ENCODE measurements around the gene MMP15.

MMP15 gene

GRCh38 chr16:57994778-57995177 lies 30.8 kb upstream of the MMP15 start:
- no peak overlapping the region for H2AFZ ChIP-seq (ENCODE audit: low read depth, low read length)
- H3K4me2 ChIP-seq (ENCODE audit: insufficient read depth, low read length) = no peak overlapping the region
- H4K20me1 ChIP-seq (ENCODE audit: insufficient read depth, low read length) = peaks cover 38% of the 10 kb centered on the region
- H3K27me3 ChIP-seq (ENCODE audit: insufficient read depth, low read length, poor library complexity) = no peaks in the 10 kb centered on the region
- H3K4me3 ChIP-seq (ENCODE audit: low read depth in 1 of 2, low read length in 2 of 2) = no peak overlapping the region
- H3K4me1 ChIP-seq (ENCODE audit: insufficient read depth, low read length) = peaks cover 15% of the 10 kb centered on the region
- ATAC-seq (ENCODE audit: insufficient read depth, low read depth) (no peak), DNase-seq (no peak)
- peak; percentile 15 for TF ChIP-seq CTCF (IDR thresholded peaks at IDR 0.05; ENCODE audit: borderline replicate concordance, extremely low read depth, low read length, poor library complexity, severe bottlenecking)
- TF ChIP-seq EZH2 (IDR thresholded peaks at IDR 0.05; ENCODE audit: borderline replicate concordance, low read depth, low read length, severe bottlenecking) = no peak
- no peak overlapping the region for H3K27ac ChIP-seq (ENCODE audit: low read length)
- H3K36me3 ChIP-seq (ENCODE audit: insufficient read depth, low read length) = peaks cover 44% of the 10 kb centered on the region
- no peaks in the 10 kb centered on the region for H3K9me3 ChIP-seq (ENCODE audit: insufficient read depth, low read length, severe bottlenecking)
- no peak overlapping the region for H3K9ac ChIP-seq (ENCODE audit: low read depth, low read length)
- peaks cover 4% of the 10 kb centered on the region; the same call in 1 of the 2 replicates for H3K79me2 ChIP-seq (ENCODE audit: insufficient read depth, low read length)

- H3K27ac ChIP-seq (ENCODE audit: low read length) = no peak overlapping the region
- no peak overlapping the region for H3K4me2 ChIP-seq (ENCODE audit: insufficient read depth, low read length)
- peaks cover 44% of the 10 kb centered on the region for H3K36me3 ChIP-seq (ENCODE audit: insufficient read depth, low read length)
- H4K20me1 ChIP-seq (ENCODE audit: insufficient read depth, low read length) = peaks cover 38% of the 10 kb centered on the region
- H3K4me3 ChIP-seq (ENCODE audit: low read depth in 1 of 2, low read length in 2 of 2) = no peak overlapping the region
- no peak for ATAC-seq (ENCODE audit: insufficient read depth, low read depth)
- DNase-seq = no peak
- H3K4me1 ChIP-seq (ENCODE audit: insufficient read depth, low read length) = peaks cover 17% of the 10 kb centered on the region
- TF ChIP-seq EZH2 (IDR thresholded peaks at IDR 0.05; ENCODE audit: borderline replicate concordance, low read depth, low read length, severe bottlenecking) (no peak), CTCF (IDR thresholded peaks at IDR 0.05; ENCODE audit: borderline replicate concordance, extremely low read depth, low read length, poor library complexity, severe bottlenecking) (no peak)
- H3K9me3 ChIP-seq (ENCODE audit: insufficient read depth, low read length, severe bottlenecking) = no peaks in the 10 kb centered on the region
- no peak overlapping the region for H2AFZ ChIP-seq (ENCODE audit: low read depth, low read length)
- peaks cover 6% of the 10 kb centered on the region; the same call in 1 of the 2 replicates for H3K79me2 ChIP-seq (ENCODE audit: insufficient read depth, low read length)
- H3K27me3 ChIP-seq (ENCODE audit: insufficient read depth, low read length, poor library complexity) = no peaks in the 10 kb centered on the region
- no peak overlapping the region for H3K9ac ChIP-seq (ENCODE audit: low read depth, low read length)
These were observed 29.7 kb upstream of the MMP15 start for GRCh38 chr16:57995721-57996405.

- DNase-seq (no peak), ATAC-seq (ENCODE audit: insufficient read depth, low read depth) (no peak)
- peaks cover 38% of the 10 kb centered on the region for H4K20me1 ChIP-seq (ENCODE audit: insufficient read depth, low read length)
- no peak overlapping the region for H2AFZ ChIP-seq (ENCODE audit: low read depth, low read length)
- H3K9me3 ChIP-seq (ENCODE audit: insufficient read depth, low read length, severe bottlenecking) = no peaks in the 10 kb centered on the region
- no peak overlapping the region for H3K9ac ChIP-seq (ENCODE audit: low read depth, low read length)
- H3K36me3 ChIP-seq (ENCODE audit: insufficient read depth, low read length) = peaks cover 44% of the 10 kb centered on the region
- H3K27me3 ChIP-seq (ENCODE audit: insufficient read depth, low read length, poor library complexity) = no peaks in the 10 kb centered on the region
- H3K4me3 ChIP-seq (ENCODE audit: low read depth in 1 of 2, low read length in 2 of 2) = no peak overlapping the region
- H3K4me2 ChIP-seq (ENCODE audit: insufficient read depth, low read length) = no peak overlapping the region
- peaks cover 18% of the 10 kb centered on the region for H3K4me1 ChIP-seq (ENCODE audit: insufficient read depth, low read length)
- no peak overlapping the region for H3K27ac ChIP-seq (ENCODE audit: low read length)
- peaks cover 12% of the 10 kb centered on the region for H3K79me2 ChIP-seq (ENCODE audit: insufficient read depth, low read length)
- TF ChIP-seq EZH2 (IDR thresholded peaks at IDR 0.05; ENCODE audit: borderline replicate concordance, low read depth, low read length, severe bottlenecking) (no peak), CTCF (IDR thresholded peaks at IDR 0.05; ENCODE audit: borderline replicate concordance, extremely low read depth, low read length, poor library complexity, severe bottlenecking) (no peak)
These were observed 29.0 kb upstream of the MMP15 start for GRCh38 chr16:57996406-57997175.

Measured in DND-41 (cell line).